Natural killer cell (primary cell): Measurements from ENCODE around the gene FRMD3. TPM values are rescaled to one million over a fixed set of nuclear protein-coding genes. Genes with fewer than 3 reads are reported as not detected.

Experiments used
- ATAC-seq, 3 donors: fragments of 150-1000 bp in 2 of 3; fragments of 200-7000 bp in 1 of 3; cut with Tn5 transposase; 1 replicate in 1 of 3; 2 replicates in 2 of 3; pipeline ENCODE4 v1.10.0; 2021; ENCODE audit warnings: mild to moderate bottlenecking in 2 of 3, moderate library complexity in 2 of 3
- DNase-seq, 2 donors: peaks; one replicate each; pipeline versions ENCODE4 v3.0.0 to v3.0.0-alpha.2; 2013 to 2021; ENCODE audit warnings: mixed read lengths in 1 of 2
- H3K27ac ChIP-seq: one replicate; pipeline ENCODE4 v1.5.1; 2013; ENCODE audit warnings: mild to moderate bottlenecking, low read length
- H3K27me3 ChIP-seq: one replicate; pipeline ENCODE4 v1.6.1; 2013; ENCODE audit warnings: low read length; ENCODE audit not compliant: control insufficient read depth, insufficient read depth
- H3K36me3 ChIP-seq: one replicate; pipeline ENCODE4 v1.6.1; 2013; ENCODE audit warnings: low read length; ENCODE audit not compliant: control insufficient read depth, insufficient read depth
- H3K4me1 ChIP-seq: one replicate; pipeline ENCODE4 v1.6.1; 2013; ENCODE audit warnings: low read length; ENCODE audit not compliant: control insufficient read depth, insufficient read depth
- H3K4me3 ChIP-seq: one replicate; pipeline ENCODE4 v1.5.1; 2013; ENCODE audit warnings: low read length
- H3K9me3 ChIP-seq: one replicate; pipeline ENCODE4 v1.6.1; 2013; ENCODE audit warnings: low read length; ENCODE audit not compliant: control insufficient read depth, insufficient read depth
- H3K27ac Mint-ChIP-seq, 2 donors: one replicate each; pipeline ENCODE4 v1.8.0; 2022; ENCODE audit warnings: mild to moderate bottlenecking in 2 of 2, mixed read lengths in 2 of 2, moderate library complexity in 1 of 2
- H3K27me3 Mint-ChIP-seq, 2 donors: one replicate each; pipeline ENCODE4 v1.8.0; 2022; ENCODE audit warnings: low read depth in 2 of 2, mixed read lengths in 2 of 2
- H3K36me3 Mint-ChIP-seq: one replicate; pipeline ENCODE4 v1.8.0; 2022; ENCODE audit warnings: mixed read lengths
- H3K4me1 Mint-ChIP-seq, 2 donors: one replicate each; pipeline ENCODE4 v1.8.0; 2022; ENCODE audit warnings: mixed read lengths in 2 of 2
- H3K4me3 Mint-ChIP-seq: one replicate; pipeline ENCODE4 v1.8.0; 2022; ENCODE audit warnings: mild to moderate bottlenecking, moderate library complexity, mixed read lengths
- H3K9me3 Mint-ChIP-seq, 2 donors: one replicate each; pipeline ENCODE4 v1.8.0; 2022; ENCODE audit warnings: mixed read lengths in 2 of 2
- WGBS: methylation state at CpG from one replicate; pipeline ENCODE4 v1.1.7; 2013; ENCODE audit warnings: missing lambda C conversion rate; ENCODE audit not compliant: insufficient coverage; 5-methylcytosine and 5-hydroxymethylcytosine counted together
- intact Hi-C: fragments of 100-400 bp; cut with micrococcal nuclease; formaldehyde crosslinking; loops from one replicate; pipeline ENCODE4 v1.14.2; 2022
- total RNA-seq, 4 donors: library from RNA; stranded (reverse); fragments of 120-200 nt in 1 of 4; gene quantifications; one replicate each; pipeline versions ENCODE4 v1.2.3 to v1.2.4, GENCODE V29; 2013 to 2022
- TF ChIP-seq, protein P1 (sequence below): fragments of 200-600 bp; IDR thresholded peaks from one replicate; pipeline ENCODE4 v1.8.0; 2022; ENCODE audit warnings: antibody characterized with exemption

Gene FRMD3
- total RNA-seq, 3 donors from 2014 or later (not counting 1 experiment from before 2014, with no cell fraction given), result 1.2 to 2.4 (median 2.1) TPM

DNA sequence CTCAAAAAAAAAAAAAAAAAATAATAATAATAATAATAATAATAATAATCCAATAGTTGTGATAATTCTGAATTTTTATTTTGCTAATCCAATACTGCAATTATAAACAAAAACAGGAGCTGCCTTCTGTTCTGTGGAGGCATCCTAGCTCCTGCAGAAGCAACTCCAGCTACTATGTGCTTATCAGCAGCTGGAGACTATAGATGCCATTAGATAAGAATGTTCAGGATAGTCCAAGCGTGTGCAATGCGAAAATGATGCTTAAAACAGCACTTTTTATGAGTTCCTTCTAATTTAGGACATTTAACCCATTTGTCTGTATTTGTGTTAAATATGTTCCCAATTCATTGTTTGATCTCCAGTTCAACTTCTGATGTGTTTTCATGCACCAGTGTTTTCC is 254.7 kb downstream of the FRMD3 start:
- DNase-seq, result no peak

DNA sequence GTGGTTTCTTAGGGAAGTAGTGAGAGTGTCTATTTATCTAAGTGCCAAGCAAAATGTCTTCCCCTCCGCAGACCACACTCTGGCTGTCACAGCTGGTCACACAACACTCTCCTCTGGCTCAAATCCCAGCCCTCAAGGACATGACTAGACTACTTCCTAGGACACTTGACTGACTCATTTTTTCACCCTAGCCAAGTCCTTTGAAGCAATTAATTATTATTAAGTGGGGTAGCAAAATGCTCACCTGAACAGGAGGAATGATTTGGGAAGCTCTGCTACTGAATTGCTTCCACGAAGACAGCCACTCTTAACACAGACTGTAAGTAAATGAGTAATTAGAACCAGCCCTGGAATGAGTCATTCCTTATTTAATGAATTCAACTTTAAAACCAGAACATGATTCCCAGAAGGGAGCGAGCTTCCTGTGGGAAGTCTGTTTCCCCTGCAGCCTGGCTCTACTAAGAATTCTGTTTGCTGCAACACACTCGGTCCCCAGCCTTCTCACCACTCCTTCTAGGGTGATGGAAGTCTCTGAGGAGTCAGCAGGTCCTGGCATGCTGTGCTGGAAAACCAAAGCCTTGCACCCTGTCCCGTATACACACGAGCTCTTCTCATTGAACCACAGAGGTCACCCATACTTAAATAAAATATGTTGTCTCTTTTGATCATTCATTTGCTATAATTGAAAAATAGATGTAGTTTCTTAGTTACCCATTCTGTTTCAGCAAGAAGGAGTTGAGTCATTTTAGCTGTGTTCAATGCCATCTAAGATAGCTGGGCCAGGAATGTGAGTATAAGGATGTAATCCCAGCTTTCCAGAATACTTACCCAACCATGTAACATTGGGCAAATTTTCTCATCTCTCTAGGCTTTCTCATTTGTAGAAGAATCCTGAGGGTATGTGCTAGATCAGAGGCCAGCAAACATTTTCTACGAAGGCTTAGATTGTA is 256.6 kb downstream of the FRMD3 start:
- Mint-ChIP-seq H3K4me3 (no peak overlapping the region), H3K36me3 (no peaks in the 10 kb centered on the region), H3K4me1 (peaks cover 12 to 13% of the 10 kb centered on the region in 2 donors), H3K27me3 (no peaks in the 10 kb centered on the region), H3K9me3 (no peaks in the 10 kb centered on the region), H3K27ac (no peak overlapping the region)
- intact Hi-C loops, result no loop called here
- no peak overlapping the region for H3K4me3 ChIP-seq
- no peaks in the 10 kb centered on the region for H3K9me3 ChIP-seq
- ATAC-seq (no peak), DNase-seq (no peak)
- no peak overlapping the region for H3K27ac ChIP-seq
- no peaks in the 10 kb centered on the region for H3K4me1 ChIP-seq
- no peaks in the 10 kb centered on the region for H3K27me3 ChIP-seq
- H3K36me3 ChIP-seq, result no peaks in the 10 kb centered on the region
- 40% methylated on average over 5 of the region's 7 CpGs for WGBS
- TF ChIP-seq, protein P1, sequence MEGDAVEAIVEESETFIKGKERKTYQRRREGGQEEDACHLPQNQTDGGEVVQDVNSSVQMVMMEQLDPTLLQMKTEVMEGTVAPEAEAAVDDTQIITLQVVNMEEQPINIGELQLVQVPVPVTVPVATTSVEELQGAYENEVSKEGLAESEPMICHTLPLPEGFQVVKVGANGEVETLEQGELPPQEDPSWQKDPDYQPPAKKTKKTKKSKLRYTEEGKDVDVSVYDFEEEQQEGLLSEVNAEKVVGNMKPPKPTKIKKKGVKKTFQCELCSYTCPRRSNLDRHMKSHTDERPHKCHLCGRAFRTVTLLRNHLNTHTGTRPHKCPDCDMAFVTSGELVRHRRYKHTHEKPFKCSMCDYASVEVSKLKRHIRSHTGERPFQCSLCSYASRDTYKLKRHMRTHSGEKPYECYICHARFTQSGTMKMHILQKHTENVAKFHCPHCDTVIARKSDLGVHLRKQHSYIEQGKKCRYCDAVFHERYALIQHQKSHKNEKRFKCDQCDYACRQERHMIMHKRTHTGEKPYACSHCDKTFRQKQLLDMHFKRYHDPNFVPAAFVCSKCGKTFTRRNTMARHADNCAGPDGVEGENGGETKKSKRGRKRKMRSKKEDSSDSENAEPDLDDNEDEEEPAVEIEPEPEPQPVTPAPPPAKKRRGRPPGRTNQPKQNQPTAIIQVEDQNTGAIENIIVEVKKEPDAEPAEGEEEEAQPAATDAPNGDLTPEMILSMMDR, result no peak

More for the DNA sequence above, 254.7 kb downstream of the FRMD3 start:
- 74% methylated on average over 2 of the region's 2 CpGs for WGBS
- Histone ChIP-seq H3K4me3 (no peak overlapping the region), H3K9me3 (no peaks in the 10 kb centered on the region), H3K27me3 (no peaks in the 10 kb centered on the region), H3K36me3 (no peaks in the 10 kb centered on the region), H3K4me1 (no peaks in the 10 kb centered on the region), H3K27ac (no peak overlapping the region)
- H3K27ac Mint-ChIP-seq, result no peak overlapping the region
- H3K9me3 Mint-ChIP-seq, result peaks cover 0 to 3% of the 10 kb centered on the region in 2 donors
- H3K36me3 Mint-ChIP-seq, result no peaks in the 10 kb centered on the region
- intact Hi-C loops, result no loop called here
- TF ChIP-seq, protein P1, result no peak
- no peak overlapping the region for H3K4me3 Mint-ChIP-seq
- H3K4me1 Mint-ChIP-seq, result peaks cover 12 to 13% of the 10 kb centered on the region in 2 donors
- no peak for ATAC-seq
- H3K27me3 Mint-ChIP-seq, result no peaks in the 10 kb centered on the region

DNA sequence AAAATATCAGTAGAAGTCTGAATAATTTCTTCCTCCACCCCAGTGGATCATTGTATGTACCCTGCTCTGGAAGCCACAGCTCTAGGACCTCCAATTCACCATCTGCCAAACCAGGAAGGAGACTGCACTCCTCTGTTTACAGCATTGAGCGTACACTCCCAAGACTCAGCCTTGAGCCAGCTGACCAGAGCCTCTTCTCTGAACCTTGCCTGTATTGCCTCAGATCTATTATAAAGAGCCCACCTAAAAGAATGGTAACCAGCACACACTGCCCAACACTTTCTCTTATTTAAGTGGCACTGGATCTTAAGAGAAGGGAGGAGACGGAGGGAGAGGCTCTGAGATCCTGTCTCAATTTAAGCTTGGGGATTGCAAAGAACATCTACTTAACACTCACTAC is 257.4 kb downstream of the FRMD3 start:
- ATAC-seq (no peak), DNase-seq (no peak)
- TF ChIP-seq, protein P1, result no peak
- Histone ChIP-seq H3K27ac (no peak overlapping the region), H3K27me3 (no peaks in the 10 kb centered on the region), H3K4me1 (no peaks in the 10 kb centered on the region), H3K36me3 (no peaks in the 10 kb centered on the region), H3K4me3 (no peak overlapping the region), H3K9me3 (no peaks in the 10 kb centered on the region)
- Mint-ChIP-seq H3K36me3 (no peaks in the 10 kb centered on the region), H3K9me3 (no peaks in the 10 kb centered on the region), H3K4me1 (peaks cover 12 to 13% of the 10 kb centered on the region in 2 donors), H3K27ac (no peak overlapping the region), H3K27me3 (no peaks in the 10 kb centered on the region), H3K4me3 (no peak overlapping the region)
- 80% methylated on average over 1 of the region's 2 CpGs for WGBS
- intact Hi-C loops, result no loop called here
